Activated T-helper 1 cell treated with anti-CD3 and anti-CD28 coated beads, Interleukin-2, amount 50 U/mL, for 16 hours (primary cell): ENCODE results near the gene AIPL1.
A peak's percentile ranks its signal among the peaks of the same experiment; 100 is the strongest.

Experiments
- DNase-seq, 2 donors: peaks; one replicate each; pipeline ENCODE4 v3.0.0-alpha.2; 2020; ENCODE audit warnings: low read depth in 1 of 2, low spot score in 1 of 2

Gene AIPL1

GRCh38 chr17:6421700-6422604 is 13.0 kb downstream of the AIPL1 start:
- peak; percentile 54 to 55 for DNase-seq

- DNase-seq: no peak
These were observed 14.7 kb downstream of the AIPL1 start for GRCh38 chr17:6420173-6420641.

GRCh38 chr17:6415616-6416015 is 19.3 kb downstream of the AIPL1 start:
- DNase-seq: no peak

- DNase-seq: no peak
These were observed 21.9 kb downstream of the AIPL1 start for GRCh38 chr17:6413065-6413464.

GRCh38 chr17:6408735-6409134 is 26.2 kb downstream of the AIPL1 start:
- DNase-seq: no peak

GRCh38 chr17:6408276-6408675 is 26.6 kb downstream of the AIPL1 start:
- DNase-seq: no peak

GRCh38 chr17:6402258-6402657 is 32.7 kb downstream of the AIPL1 start:
- no peak for DNase-seq

- no peak for DNase-seq
These were observed 36.0 kb downstream of the AIPL1 start for GRCh38 chr17:6398955-6399354.

GRCh38 chr17:6394055-6394606 is 40.8 kb downstream of the AIPL1 start:
- no peak for DNase-seq

- DNase-seq: no peak
These were observed 41.5 kb downstream of the AIPL1 start for GRCh38 chr17:6393351-6393952.

- no peak for DNase-seq
These were observed 42.1 kb downstream of the AIPL1 start for GRCh38 chr17:6392609-6393350.

GRCh38 chr17:6388416-6388815 is 46.5 kb downstream of the AIPL1 start:
- DNase-seq: no peak

GRCh38 chr17:6387858-6388257 is 47.1 kb downstream of the AIPL1 start:
- no peak for DNase-seq

GRCh38 chr17:6387442-6387841 is 47.5 kb downstream of the AIPL1 start:
- no peak for DNase-seq

- no peak for DNase-seq
These were observed 48.8 kb downstream of the AIPL1 start for GRCh38 chr17:6386041-6386630.

GRCh38 chr17:6384481-6384880 is 50.4 kb downstream of the AIPL1 start:
- no peak for DNase-seq

GRCh38 chr17:6381526-6382465 is 53.1 kb downstream of the AIPL1 start:
- no peak for DNase-seq

- DNase-seq: no peak
These were observed 53.9 kb downstream of the AIPL1 start for GRCh38 chr17:6380915-6381438.

- no peak for DNase-seq
These were observed 57.0 kb downstream of the AIPL1 start for GRCh38 chr17:6377906-6378305.

- no peak for DNase-seq
These were observed 58.0 kb downstream of the AIPL1 start for GRCh38 chr17:6376931-6377361.
